ENCODE data around the gene ALKAL2. TPM values are rescaled to one million over a fixed set of nuclear protein-coding genes. Genes with fewer than 3 reads are reported as not detected.

ALKAL2 gene
- total and polyA plus RNA-seq, 8 donors, result 3.1 to 20.5 (median 8.8) TPM

- Histone ChIP-seq H3K9me3 (no peaks in the 10 kb centered on the region), H3K27ac (no peak overlapping the region), H3K4me1 (no peaks in the 10 kb centered on the region), H3K36me3 (peaks cover 0 to 38% of the 10 kb centered on the region in 2 donors), H3K4me3 (no peak overlapping the region), H3K27me3 (no peaks in the 10 kb centered on the region)
- TF ChIP-seq CTCF (IDR thresholded peaks at IDR 0.05), result no peak
- intact Hi-C loops (cut with DNase I), result no loop called here
- DNase-seq (no peak), ATAC-seq (no peak)
Observed at GRCh38 chr2:248724-249123, 39.2 kb downstream of the ALKAL2 start.

GRCh38 chr2:246489-247144 is 41.3 kb downstream of the ALKAL2 start:
- peak in 1 of 4 donors; percentile 49 for DNase-seq
- peak; percentile 50 to 53 for TF ChIP-seq CTCF (IDR thresholded peaks at IDR 0.05)
- H3K9me3 ChIP-seq, result no peaks in the 10 kb centered on the region
- ATAC-seq, result peak; percentile 83
- no peak overlapping the region for H3K27ac ChIP-seq
- H3K4me3 ChIP-seq, result no peak overlapping the region
- no peaks in the 10 kb centered on the region for H3K27me3 ChIP-seq
- intact Hi-C loops (cut with DNase I), result no loop called here
- H3K36me3 ChIP-seq, result peaks cover 0 to 51% of the 10 kb centered on the region in 2 donors
- no peaks in the 10 kb centered on the region for H3K4me1 ChIP-seq

GRCh38 chr2:244547-244946 is 43.3 kb downstream of the ALKAL2 start:
- H3K27me3 ChIP-seq, result no peaks in the 10 kb centered on the region
- H3K27ac ChIP-seq, result no peak overlapping the region
- no peak for TF ChIP-seq CTCF (IDR thresholded peaks at IDR 0.05)
- no peaks in the 10 kb centered on the region for H3K9me3 ChIP-seq
- peaks cover 0 to 54% of the 10 kb centered on the region in 2 donors for H3K36me3 ChIP-seq
- intact Hi-C loops (cut with DNase I), result no loop called here
- ATAC-seq (no peak), DNase-seq (no peak)
- no peak overlapping the region for H3K4me3 ChIP-seq
- no peaks in the 10 kb centered on the region for H3K4me1 ChIP-seq

GRCh38 chr2:238869-239268 is 49.0 kb downstream of the ALKAL2 start:
- no peaks in the 10 kb centered on the region for H3K9me3 ChIP-seq
- intact Hi-C loops (cut with DNase I), result no loop called here
- no peak for ATAC-seq
- peaks cover 0 to 28% of the 10 kb centered on the region in 2 donors for H3K36me3 ChIP-seq
- H3K4me1 ChIP-seq, result no peaks in the 10 kb centered on the region
- TF ChIP-seq CTCF (IDR thresholded peaks at IDR 0.05), result no peak
- H3K27ac ChIP-seq, result no peak overlapping the region
- DNase-seq, result no peak
- H3K27me3 ChIP-seq, result no peaks in the 10 kb centered on the region
- no peak overlapping the region for H3K4me3 ChIP-seq

- intact Hi-C loops (cut with DNase I), result no loop called here
- Histone ChIP-seq H3K4me3 (no peak overlapping the region), H3K4me1 (no peaks in the 10 kb centered on the region), H3K27ac (no peak overlapping the region), H3K9me3 (no peaks in the 10 kb centered on the region), H3K36me3 (peaks cover 0 to 28% of the 10 kb centered on the region in 2 donors), H3K27me3 (no peaks in the 10 kb centered on the region)
- TF ChIP-seq CTCF (IDR thresholded peaks at IDR 0.05), result no peak
- ATAC-seq (no peak), DNase-seq (peak in 1 of 4 donors; percentile 32)
Observed at GRCh38 chr2:238431-238830, 49.5 kb downstream of the ALKAL2 start.
